Right lobe of liver (tissue), 4 donors: ENCODE results near the gene LDLRAP1.

Experiments used
- CTCF ChIP-seq, 4 donors: fragments of 200-600 bp in 3 of 4; fragments of 450-650 bp in 1 of 4; IDR thresholded peaks; one replicate each; pipeline versions ENCODE4 v1.5.1 to v1.8.0; 2016 to 2022; ENCODE audit warnings: antibody characterized with exemption in 4 of 4, mild to moderate bottlenecking in 2 of 4
- POLR2A ChIP-seq: fragments of 450-650 bp; IDR thresholded peaks from one replicate; pipeline ENCODE4 v1.6.1; 2017; ENCODE audit warnings: antibody characterized with exemption, mild to moderate bottlenecking
- donor health status: DM: no; HTN: no; CAD: no.
- donor health status: DM: no; HTN: no; CAD: no.
- donor health status: DM: no; HTN: yes; CAD: no.

GRCh38 chr1:25614501-25615171, 71.2 kb downstream of the LDLRAP1 start:
- TF ChIP-seq CTCF (IDR thresholded peaks at IDR 0.05) (no peak), POLR2A (no peak)
